Fibroblast of villous mesenchyme (primary cell): ENCODE measurements around the gene LRFN4. TPM values are rescaled to one million over a fixed set of nuclear protein-coding genes. Genes with fewer than 3 reads are reported as not detected.

ENCODE experiments used
- DNase-seq: peaks from one replicate; pipeline ENCODE4 v3.0.0-alpha.2; 2010; ENCODE audit warnings: low read depth
- H3K4me3 ChIP-seq: 2 replicates; pipeline ENCODE4 v1.5.1; 2011; ENCODE audit warnings: low read depth, mild to moderate bottlenecking, low read length
- CTCF ChIP-seq: IDR thresholded peaks from 2 replicates; pipeline ENCODE4 v1.5.1; 2012; ENCODE audit warnings: low read depth, mild to moderate bottlenecking, low read length; ENCODE audit not compliant: insufficient read depth
- total RNA-seq: library from RNA; depleted of rRNA; stranded (reverse); fragments of >200 nt; gene quantifications from 2 replicates; pipeline ENCODE4 v1.2.3, GENCODE V29; 2012

LRFN4 gene
- total RNA-seq, 1 donor = 9.9 TPM

- no peak overlapping the region for H3K4me3 ChIP-seq
- TF ChIP-seq CTCF = no peak
- no peak for DNase-seq
These were observed 53.2 kb downstream of the LRFN4 start for GRCh38 chr11:66910016-66910415.

Other genes with a start within 250 kb of the LRFN4 start
- gene RBM14, start 240.4 kb upstream of the LRFN4 start, total RNA-seq = 24.8 and 32.8 TPM in 2 replicates
- 84.4 and 118 TPM in 2 replicates for gene RBM4, start 218.4 kb upstream of the LRFN4 start, total RNA-seq
- 15.8 and 27.2 TPM in 2 replicates for gene RBM4B, start 179.2 kb upstream of the LRFN4 start, total RNA-seq
- under 0.01 and 1.3 TPM in 2 replicates for gene SPTBN2, start 127.8 kb upstream of the LRFN4 start, total RNA-seq
- 11.7 and 16.8 TPM in 2 replicates for gene RCE1, start 13.6 kb upstream of the LRFN4 start, total RNA-seq
- 11.7 and 12.6 TPM in 2 replicates for gene PC, start 101.3 kb downstream of the LRFN4 start, total RNA-seq
- gene C11orf86, start 118.2 kb downstream of the LRFN4 start, total RNA-seq = not detected in 2 replicates
- 0.43 and 0.64 TPM in 2 replicates for gene SYT12, start 166.1 kb downstream of the LRFN4 start, total RNA-seq
- gene RHOD, start 199.8 kb downstream of the LRFN4 start, total RNA-seq = 12.5 and 13.9 TPM in 2 replicates